Ishikawa (cell line): ENCODE results near the gene SC5D.

Source experiments
- CEBPB ChIP-seq: IDR thresholded peaks from 2 replicates; pipeline ENCODE4 v1.6.1; 2012
- CREB1 ChIP-seq: IDR thresholded peaks from 2 replicates; pipeline ENCODE4 v1.6.1; 2012; ENCODE audit warnings: low read depth
- EGR1 ChIP-seq: IDR thresholded peaks from 2 replicates; pipeline ENCODE4 v1.6.1; 2012
- EP300 ChIP-seq: IDR thresholded peaks from 2 replicates; pipeline ENCODE4 v1.6.1; 2012; ENCODE audit warnings: borderline replicate concordance
- FOXM1 ChIP-seq: IDR thresholded peaks from 2 replicates; pipeline ENCODE4 v1.6.1; 2012; ENCODE audit warnings: low read depth, borderline replicate concordance
- NFIC ChIP-seq: IDR thresholded peaks from 2 replicates; pipeline ENCODE4 v1.6.1; 2012
- RAD21 ChIP-seq: IDR thresholded peaks from 2 replicates; pipeline ENCODE4 v1.6.1; 2012; ENCODE audit warnings: low read depth
- REST ChIP-seq: IDR thresholded peaks from 2 replicates; pipeline ENCODE4 v1.6.1; 2012; ENCODE audit warnings: low read depth, mild to moderate bottlenecking
- TAF1 ChIP-seq: IDR thresholded peaks from 2 replicates; pipeline ENCODE4 v1.6.1; 2012; ENCODE audit warnings: low read depth, mild to moderate bottlenecking
- TCF12 ChIP-seq: IDR thresholded peaks from 2 replicates; pipeline ENCODE4 v1.6.1; 2012; ENCODE audit warnings: low read depth
- TEAD4 ChIP-seq: IDR thresholded peaks from 2 replicates; pipeline ENCODE4 v1.6.1; 2012
- USF1 ChIP-seq: IDR thresholded peaks from 2 replicates; pipeline ENCODE4 v1.6.1; 2012
- YY1 ChIP-seq: IDR thresholded peaks from 2 replicates; pipeline ENCODE4 v1.6.1; 2012; ENCODE audit warnings: low read depth
- ZBTB7A ChIP-seq: IDR thresholded peaks from 2 replicates; pipeline ENCODE4 v1.6.1; 2012; ENCODE audit warnings: low read depth
- TF ChIP-seq, protein P1 (sequence below): IDR thresholded peaks from 2 replicates; pipeline ENCODE4 v1.6.1; 2012

The SC5D gene

DNA sequence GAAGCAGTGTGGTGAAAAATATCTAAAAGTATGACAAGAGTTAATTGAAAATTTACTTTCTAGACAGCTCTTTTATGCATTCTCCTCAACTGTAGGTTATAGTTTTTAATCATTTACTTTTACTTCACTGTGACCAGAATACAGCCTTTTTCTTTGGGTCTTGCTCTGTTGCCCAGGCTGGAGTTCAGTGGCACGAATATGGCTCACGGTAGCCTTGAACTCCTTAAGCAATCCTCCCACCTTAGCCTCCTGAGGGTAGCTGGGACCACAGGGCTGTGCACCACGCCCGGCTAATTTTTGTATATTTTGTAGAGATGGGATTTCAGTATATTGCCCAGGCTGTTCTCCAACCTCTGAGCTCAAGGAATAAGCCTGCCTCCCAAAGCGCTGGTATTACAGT is 5.3 kb downstream of the SC5D start:
- TF ChIP-seq CEBPB (no peak), EP300 (no peak), CREB1 (no peak), ZBTB7A (no peak), FOXM1 (no peak), REST (no peak), TEAD4 (no peak), NFIC (no peak), USF1 (no peak), TCF12 (no peak), EGR1 (no peak), TAF1 (no peak), RAD21 (no peak), YY1 (no peak)
- TF ChIP-seq, protein P1, sequence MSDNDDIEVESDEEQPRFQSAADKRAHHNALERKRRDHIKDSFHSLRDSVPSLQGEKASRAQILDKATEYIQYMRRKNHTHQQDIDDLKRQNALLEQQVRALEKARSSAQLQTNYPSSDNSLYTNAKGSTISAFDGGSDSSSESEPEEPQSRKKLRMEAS, result no peak

GRCh38 chr11:121298774-121299173 is 6.2 kb downstream of the SC5D start:
- TF ChIP-seq REST (no peak), TEAD4 (no peak), FOXM1 (no peak), TAF1 (no peak), NFIC (no peak), TCF12 (no peak)

DNA sequence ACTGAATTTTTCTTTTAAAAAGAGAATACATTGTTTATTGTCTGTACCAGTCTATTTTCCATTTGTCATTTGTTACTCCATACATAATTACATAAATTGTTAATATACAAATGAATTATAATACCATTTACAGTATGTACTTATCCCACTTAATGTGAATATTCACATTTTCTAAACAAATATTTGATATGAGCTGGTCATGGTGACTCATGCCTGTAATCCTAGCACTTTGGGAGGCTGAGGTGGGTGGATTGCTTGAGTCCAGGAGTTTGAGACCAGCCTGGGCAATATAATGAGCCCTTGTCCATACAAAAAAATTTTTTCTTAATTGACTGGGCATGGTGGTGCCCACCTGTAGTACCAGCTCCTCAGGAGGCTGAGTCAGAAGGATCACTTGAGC is 6.8 kb downstream of the SC5D start:
- no peak for TF ChIP-seq EGR1
- no peak for TF ChIP-seq CEBPB

DNA sequence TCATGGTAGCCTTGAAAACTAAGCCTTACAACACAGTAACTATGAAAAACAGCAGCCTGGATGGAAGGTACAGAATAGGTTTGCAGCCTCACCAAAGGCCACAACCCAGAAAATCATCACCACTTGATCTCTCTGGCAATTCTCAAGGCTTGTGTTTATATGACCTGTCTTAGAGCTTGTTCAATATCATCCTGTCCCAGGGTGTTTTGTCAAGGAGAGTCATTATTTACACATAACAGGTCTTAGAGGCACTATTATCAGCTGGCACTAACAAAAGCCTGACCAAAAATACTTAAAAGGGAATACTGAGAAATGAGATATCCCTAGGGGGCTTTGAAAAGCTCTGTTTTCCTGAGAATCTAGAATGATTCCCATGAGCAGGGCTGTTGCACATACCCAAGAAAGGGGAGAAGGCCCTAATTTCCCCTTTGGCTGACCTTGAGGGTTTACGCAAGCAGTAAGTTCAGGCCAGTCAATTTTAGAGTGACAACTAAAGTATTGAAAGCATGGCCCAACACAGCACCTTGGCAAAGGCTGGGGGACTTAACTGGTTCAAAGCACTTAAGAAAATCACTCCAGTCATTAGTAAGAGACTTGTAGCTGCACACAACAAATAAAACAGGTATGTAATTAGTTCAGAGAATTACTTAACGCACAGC is 7.9 kb downstream of the SC5D start:
- no peak for TF ChIP-seq TEAD4
- no peak for TF ChIP-seq EGR1
- TF ChIP-seq FOXM1, result no peak

- no peak for TF ChIP-seq EGR1
- TF ChIP-seq USF1, result no peak
- no peak for TF ChIP-seq TEAD4
- no peak for TF ChIP-seq TAF1
Observed at GRCh38 chr11:121300972-121301699, 8.6 kb downstream of the SC5D start.

DNA sequence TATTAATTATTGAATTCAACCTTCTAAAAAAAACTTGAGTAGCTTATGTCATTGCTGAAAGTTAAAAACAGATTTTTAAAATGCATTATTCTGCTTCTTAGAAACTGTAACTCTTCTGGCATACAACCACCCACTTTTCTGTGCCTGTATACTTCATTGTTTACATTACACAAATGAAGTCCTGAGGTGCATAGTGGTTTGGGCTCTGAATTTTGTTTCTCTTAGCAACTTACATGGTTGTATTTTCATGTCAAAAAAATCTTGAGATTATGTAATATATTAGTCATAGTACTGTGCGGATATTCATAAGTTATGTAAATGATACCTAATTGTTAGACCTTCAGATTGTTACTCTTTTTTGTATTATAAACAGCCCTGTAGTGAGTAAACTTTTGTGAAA is 12.2 kb downstream of the SC5D start:
- TF ChIP-seq TEAD4 (no peak), NFIC (no peak), YY1 (no peak), EP300 (no peak), REST (no peak), TCF12 (no peak), CEBPB (no peak)
- TF ChIP-seq, protein P1, result no peak
